ENCODE measurements around the gene USP17L5.
"Not testable (repeated sequence)": the region's sequence is repeated elsewhere in the genome, so short reads cannot be mapped to it uniquely, and the experiment has no call there.

DNA sequence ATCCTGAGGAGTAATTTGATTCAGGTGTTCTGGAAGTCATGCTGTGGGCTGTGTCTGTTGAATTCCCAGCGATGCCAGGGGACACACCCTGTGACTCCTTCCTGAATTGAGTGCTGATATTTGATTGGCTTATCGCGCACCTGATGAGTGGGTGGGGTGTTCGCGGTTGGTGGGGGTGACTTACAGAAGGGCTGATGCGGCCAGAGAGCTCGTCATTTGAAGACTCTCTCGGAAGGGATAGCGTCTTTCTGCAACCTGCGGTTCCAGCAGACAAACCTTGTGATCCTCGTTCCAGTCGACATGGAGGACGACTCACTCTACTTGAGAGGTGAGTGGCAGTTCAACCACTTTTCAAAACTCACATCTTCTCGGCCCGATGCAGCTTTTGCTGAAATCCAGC is 14.1 kb downstream of the USP17L5 start, which contains the start of gene USP17L29:
- not testable (repeated sequence) for TF ChIP-seq CTCF (conservative IDR thresholded peaks at IDR 0.05); ZFX (IDR thresholded peaks at IDR 0.05)

All from C4-2B (cell line).